Measurements from ENCODE around the gene HIVEP3. TPM values are rescaled to one million over a fixed set of nuclear protein-coding genes. Genes with fewer than 3 reads are reported as not detected.

HIVEP3 gene
- total RNA-seq, 1 donor from 2014 or later: 1.2 TPM

DNA sequence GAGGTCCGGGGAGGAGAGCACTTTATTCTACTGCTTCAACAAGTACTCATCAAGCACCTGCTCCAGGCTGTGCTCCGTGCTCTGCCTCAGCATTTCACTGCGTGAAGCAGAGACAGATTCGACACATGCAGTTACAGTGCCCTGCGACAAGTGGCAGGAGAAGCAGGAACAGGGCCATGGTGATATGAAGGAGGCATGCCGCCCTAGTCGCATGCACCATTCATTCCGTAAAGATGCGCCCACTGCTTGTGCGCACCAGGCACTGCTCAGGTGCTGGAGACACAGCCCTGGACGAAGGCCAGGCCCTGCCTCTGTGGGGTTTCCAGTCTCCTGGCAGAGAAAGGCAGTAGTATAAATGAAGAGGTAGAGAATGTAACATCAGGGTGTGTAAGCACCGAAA, 206.6 kb downstream of the HIVEP3 start:
- Mint-ChIP-seq H3K9me3 (no peaks in the 10 kb centered on the region), H3K27me3 (ENCODE audit: low read depth) (peaks cover 3% of the 10 kb centered on the region), H3K4me1 (peaks cover 8% of the 10 kb centered on the region), H3K27ac (ENCODE audit: unreplicated experiment) (peak overlapping the region; percentile 57), H3K36me3 (ENCODE audit: low read depth) (no peaks in the 10 kb centered on the region), H3K4me3 (no peak overlapping the region)
- TF ChIP-seq CTCF (conservative IDR thresholded peaks at IDR 0.05): no peak
- no peak for DNase-seq (ENCODE audit: low read depth, low spot score)

DNA sequence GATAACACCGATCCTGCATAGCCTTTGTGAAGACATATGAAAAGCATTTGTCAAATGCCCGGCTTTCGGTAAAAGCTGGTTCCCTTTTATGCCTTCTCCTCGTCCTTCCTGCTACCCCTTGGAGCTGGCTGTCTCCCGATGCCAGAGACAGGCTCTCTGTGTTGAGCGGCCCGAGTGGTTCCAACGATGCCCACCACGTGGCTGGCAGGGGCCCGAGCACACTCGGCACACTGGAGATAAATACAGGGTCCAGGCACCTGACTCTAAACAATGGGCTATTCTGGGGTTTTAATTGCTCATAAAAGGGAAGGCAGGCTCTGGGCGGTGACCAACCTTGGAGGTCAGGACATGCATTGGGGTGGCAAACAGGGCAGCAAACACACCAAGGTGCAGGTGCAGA, 207.1 kb downstream of the HIVEP3 start:
- H3K4me1 Mint-ChIP-seq: peaks cover 8% of the 10 kb centered on the region
- H3K4me3 Mint-ChIP-seq: no peak overlapping the region
- H3K27ac Mint-ChIP-seq (ENCODE audit: unreplicated experiment): no peak overlapping the region
- H3K9me3 Mint-ChIP-seq: no peaks in the 10 kb centered on the region
- no peak for TF ChIP-seq CTCF (conservative IDR thresholded peaks at IDR 0.05)
- H3K27me3 Mint-ChIP-seq (ENCODE audit: low read depth): peaks cover 3% of the 10 kb centered on the region
- no peak for DNase-seq (ENCODE audit: low read depth, low spot score)
- H3K36me3 Mint-ChIP-seq (ENCODE audit: low read depth): no peaks in the 10 kb centered on the region

DNA sequence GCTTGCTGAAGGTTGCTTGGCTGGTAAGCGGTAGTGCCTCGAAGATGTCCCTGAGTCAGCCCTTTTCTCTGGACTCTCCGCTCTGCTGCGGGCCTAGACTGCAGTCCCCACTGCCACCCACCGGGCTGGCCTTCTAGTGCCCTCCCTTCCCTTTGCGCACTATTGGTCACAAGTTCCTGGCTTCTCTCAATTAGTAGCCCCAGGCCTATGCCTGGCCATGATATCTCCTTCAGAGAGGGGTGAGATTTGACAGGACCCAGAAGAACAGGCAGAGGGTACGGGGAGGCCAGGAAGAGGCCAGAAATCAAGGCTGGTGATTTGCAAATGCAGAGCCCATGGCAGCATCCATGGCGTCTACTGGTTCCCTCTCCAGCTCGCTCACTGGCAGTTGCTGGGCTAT, 207.7 kb downstream of the HIVEP3 start:
- Mint-ChIP-seq H3K4me1 (peaks cover 8% of the 10 kb centered on the region), H3K9me3 (no peaks in the 10 kb centered on the region)

DNA sequence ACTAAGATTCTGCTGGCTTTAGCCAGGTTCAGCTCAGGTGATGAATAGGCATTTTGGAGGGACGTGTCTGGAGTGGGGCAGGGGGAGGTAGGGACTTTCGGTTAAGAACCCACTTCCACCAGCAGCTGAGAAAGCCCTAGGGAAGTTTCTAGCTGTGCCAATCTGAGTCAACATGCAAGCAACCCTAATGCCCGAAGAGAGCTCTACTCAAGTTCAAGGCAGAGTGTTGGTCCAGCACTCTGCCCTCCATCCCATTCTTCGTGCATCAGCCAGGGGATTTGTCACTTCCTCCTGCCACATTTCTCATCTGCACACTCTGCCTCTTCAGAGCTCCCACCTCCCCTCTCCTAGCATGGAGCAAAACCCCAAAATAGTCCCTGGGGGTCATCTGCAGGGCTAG, 208.8 kb downstream of the HIVEP3 start:
- peak overlapping the region; percentile 57 for H3K27ac Mint-ChIP-seq (ENCODE audit: unreplicated experiment)
- no peak for DNase-seq (ENCODE audit: low read depth, low spot score)
- H3K27me3 Mint-ChIP-seq (ENCODE audit: low read depth): peaks cover 3% of the 10 kb centered on the region
- H3K4me1 Mint-ChIP-seq: peaks cover 8% of the 10 kb centered on the region
- no peak overlapping the region for H3K4me3 Mint-ChIP-seq
- no peaks in the 10 kb centered on the region for H3K9me3 Mint-ChIP-seq
- no peaks in the 10 kb centered on the region for H3K36me3 Mint-ChIP-seq (ENCODE audit: low read depth)
- TF ChIP-seq CTCF (conservative IDR thresholded peaks at IDR 0.05): no peak

More for the DNA sequence above, 207.7 kb downstream of the HIVEP3 start:
- Mint-ChIP-seq H3K36me3 (ENCODE audit: low read depth) (no peaks in the 10 kb centered on the region), H3K4me3 (no peak overlapping the region), H3K27me3 (ENCODE audit: low read depth) (peaks cover 3% of the 10 kb centered on the region), H3K27ac (ENCODE audit: unreplicated experiment) (no peak overlapping the region)
- no peak for TF ChIP-seq CTCF (conservative IDR thresholded peaks at IDR 0.05)
- DNase-seq (ENCODE audit: low read depth, low spot score): no peak

DNA sequence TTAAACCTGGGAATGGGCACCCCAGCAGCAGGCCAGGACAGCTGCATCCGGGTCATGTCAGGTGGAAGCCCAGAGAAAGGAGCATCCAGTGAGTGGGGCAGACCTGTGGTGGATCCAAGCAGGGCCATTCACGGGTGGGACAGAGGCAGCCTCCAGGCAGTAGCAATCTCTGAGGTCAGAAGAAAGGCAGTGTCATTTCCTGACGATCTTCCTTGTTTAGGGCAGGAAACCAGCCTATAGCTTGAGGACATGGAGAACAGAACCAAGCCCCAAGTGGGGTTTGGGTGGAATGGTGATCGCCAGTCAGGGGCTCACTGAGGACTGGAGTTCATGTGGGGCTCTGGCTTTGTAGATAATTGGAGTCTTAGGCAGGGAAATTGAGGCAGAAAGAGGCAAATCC, 209.4 kb downstream of the HIVEP3 start:
- H3K9me3 Mint-ChIP-seq: no peaks in the 10 kb centered on the region
- H3K4me3 Mint-ChIP-seq: no peak overlapping the region
- no peak for TF ChIP-seq CTCF (conservative IDR thresholded peaks at IDR 0.05)
- peaks cover 8% of the 10 kb centered on the region for H3K4me1 Mint-ChIP-seq
- no peaks in the 10 kb centered on the region for H3K36me3 Mint-ChIP-seq (ENCODE audit: low read depth)
- peaks cover 3% of the 10 kb centered on the region for H3K27me3 Mint-ChIP-seq (ENCODE audit: low read depth)
- no peak for DNase-seq (ENCODE audit: low read depth, low spot score)
- no peak overlapping the region for H3K27ac Mint-ChIP-seq (ENCODE audit: unreplicated experiment)

GRCh38 chr1:41708332-41708731, 210.4 kb downstream of the HIVEP3 start:
- no peak overlapping the region for H3K27ac Mint-ChIP-seq (ENCODE audit: unreplicated experiment)
- H3K4me1 Mint-ChIP-seq: peaks cover 3% of the 10 kb centered on the region
- no peaks in the 10 kb centered on the region for H3K9me3 Mint-ChIP-seq
- H3K4me3 Mint-ChIP-seq: no peak overlapping the region
- H3K36me3 Mint-ChIP-seq (ENCODE audit: low read depth): no peaks in the 10 kb centered on the region
- peaks cover 3% of the 10 kb centered on the region for H3K27me3 Mint-ChIP-seq (ENCODE audit: low read depth)
- no peak for DNase-seq (ENCODE audit: low read depth, low spot score)
- TF ChIP-seq CTCF (conservative IDR thresholded peaks at IDR 0.05): no peak

Data from neural crest cell (in vitro differentiated cells).